Glomerular endothelial cell (primary cell): ENCODE measurements around the gene ARHGDIA. TPM values are rescaled to one million over a fixed set of nuclear protein-coding genes. Genes with fewer than 3 reads are reported as not detected.

Experiments
- DNase-seq: peaks from one replicate; pipeline ENCODE4 v3.0.0-alpha.2; 2011; ENCODE audit warnings: low read depth, low spot score; ENCODE audit errors: extremely low read depth
- total RNA-seq: library from RNA; depleted of rRNA; stranded (reverse); fragments of >200 nt; gene quantifications from 2 replicates; pipeline ENCODE4 v1.2.3, GENCODE V29; 2015

Gene ARHGDIA
- total RNA-seq, 1 donor from 2014 or later: 442 TPM

DNA sequence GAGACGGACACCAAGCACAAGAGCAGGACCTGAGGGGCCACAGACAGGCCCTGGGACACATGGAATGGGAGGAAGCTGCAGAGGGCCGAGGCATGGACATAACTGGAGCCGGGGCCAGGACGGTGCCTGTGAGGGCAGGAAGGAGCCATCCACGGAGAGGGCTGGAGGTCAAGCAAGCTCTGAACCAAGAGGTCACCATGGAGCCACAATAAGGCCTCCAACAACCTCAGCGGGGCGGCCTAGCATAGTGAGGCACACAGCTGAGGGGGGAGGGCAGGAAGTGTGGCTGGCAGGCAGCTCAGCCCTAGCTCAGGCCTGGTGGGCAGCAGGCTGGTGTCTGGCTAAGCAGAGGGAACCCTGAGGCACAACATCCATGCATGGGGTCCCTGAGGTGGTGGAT lies 42.5 kb downstream of the ARHGDIA start:
- DNase-seq: no peak

GRCh38 chr17:81825841-81826466 lies 45.2 kb downstream of the ARHGDIA start:
- no peak for DNase-seq

- DNase-seq: no peak
Observed at GRCh38 chr17:81824595-81824994, 46.5 kb downstream of the ARHGDIA start.

DNA sequence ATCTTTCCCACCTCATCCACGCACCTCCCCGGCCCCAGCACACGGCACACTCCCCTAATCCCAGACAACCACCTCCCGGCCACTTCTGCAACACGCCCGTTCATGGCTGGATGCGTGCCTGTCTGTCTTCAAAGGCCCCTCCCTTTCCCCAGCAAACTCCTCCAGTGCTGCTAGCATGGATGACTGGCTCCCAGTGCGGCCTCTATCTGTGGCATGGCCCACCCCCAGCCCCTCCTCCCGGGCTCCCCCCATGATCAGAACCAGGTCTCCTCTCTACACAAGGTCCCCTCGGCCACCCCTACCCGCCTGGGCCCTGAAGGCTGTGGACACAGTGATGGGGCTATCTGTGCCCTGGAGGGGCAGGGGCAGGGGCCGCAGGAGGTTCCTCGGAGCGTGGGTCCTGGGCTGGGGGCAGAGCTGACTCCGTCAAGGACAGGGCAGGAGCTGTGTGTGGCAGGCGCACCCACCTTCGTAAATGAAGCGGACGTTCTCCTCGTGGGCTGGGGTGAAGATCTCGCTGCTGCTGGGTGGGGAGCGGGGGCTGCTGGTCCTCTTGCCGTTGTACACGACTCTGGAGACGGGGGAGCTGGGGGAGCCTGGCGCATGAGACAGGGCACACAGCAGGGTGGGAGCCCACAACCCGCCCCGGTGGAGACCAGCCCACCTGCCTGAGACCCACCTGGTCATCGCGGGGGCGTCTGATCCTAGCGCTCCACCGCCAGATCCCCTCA lies 47.2 kb downstream of the ARHGDIA start:
- DNase-seq: no peak

DNA sequence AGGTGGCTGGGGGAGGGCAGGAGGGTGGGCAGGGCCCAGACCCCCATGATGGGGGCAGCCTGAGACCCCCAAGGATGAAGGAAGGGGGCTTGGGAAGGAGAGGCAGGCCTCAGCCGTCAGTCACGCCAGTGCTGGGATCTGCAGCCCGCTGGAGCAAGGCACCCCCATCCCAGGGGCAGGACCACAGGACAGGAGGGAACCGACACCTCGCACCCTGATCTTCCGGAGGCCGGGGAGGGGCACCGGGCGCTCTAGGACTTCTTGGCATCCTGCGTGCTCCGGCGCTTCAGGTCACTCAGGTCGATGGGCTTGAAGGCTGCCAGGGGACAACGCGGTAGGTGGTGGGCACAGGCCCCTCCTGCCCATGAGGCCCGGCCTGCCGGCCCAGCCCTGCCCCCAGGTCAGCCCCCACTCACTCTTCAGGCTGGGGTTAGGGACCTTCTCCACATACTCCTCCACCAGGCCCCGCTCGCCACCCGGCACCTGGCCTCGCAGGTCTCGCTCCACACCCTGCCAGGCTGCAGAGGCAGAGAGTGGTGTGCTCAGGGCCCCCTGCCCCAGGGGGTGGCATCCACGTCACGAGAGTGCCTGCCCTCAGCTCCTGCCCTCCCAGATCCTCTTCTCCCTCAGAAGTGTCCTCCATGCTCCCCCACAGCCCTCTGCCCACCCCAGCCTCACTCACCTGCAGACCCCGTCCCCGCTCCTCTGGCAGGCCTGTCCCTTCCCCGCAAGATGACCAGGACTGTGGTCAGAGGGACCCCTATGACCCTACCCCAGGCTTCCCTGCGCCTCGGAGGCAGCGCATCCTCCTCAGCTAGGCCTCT lies 47.9 kb downstream of the ARHGDIA start:
- no peak for DNase-seq

- no peak for DNase-seq
Observed at GRCh38 chr17:81822312-81822637, 48.9 kb downstream of the ARHGDIA start.

DNA sequence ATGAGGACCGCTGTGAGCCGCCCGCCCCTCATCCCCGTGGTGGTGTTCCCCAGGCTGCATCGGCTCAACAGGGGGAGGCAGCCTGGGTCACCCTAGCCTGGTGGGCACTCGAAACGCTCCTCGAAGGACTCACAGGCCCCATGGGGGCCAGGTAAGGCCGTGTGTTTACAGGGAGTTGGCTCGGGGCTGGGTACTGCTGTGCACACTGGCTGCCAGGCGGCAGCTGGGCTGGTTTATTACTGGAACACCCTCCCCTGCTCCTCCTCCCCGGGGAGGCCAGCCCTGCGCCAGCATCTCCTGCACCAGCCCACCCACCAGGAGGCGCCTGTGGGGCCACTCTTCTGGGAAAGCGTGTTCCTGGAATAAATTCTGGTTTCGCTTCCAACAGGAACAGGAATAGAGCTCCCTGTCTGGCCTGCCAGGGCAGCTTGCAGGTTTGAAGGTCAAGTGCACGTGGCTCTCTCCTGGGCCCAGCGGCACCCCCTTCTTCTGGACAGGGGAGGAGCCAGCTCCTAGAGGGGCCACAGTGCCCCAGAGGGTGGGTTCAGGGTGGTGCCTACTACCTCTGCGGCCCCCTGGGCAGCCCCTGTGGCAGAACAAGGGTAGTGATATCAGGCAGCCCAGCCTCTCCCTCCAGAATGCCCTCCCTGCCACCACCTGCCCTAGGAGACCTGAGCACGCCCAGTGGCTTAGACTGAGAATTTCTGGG lies 49.4 kb downstream of the ARHGDIA start:
- no peak for DNase-seq

- DNase-seq: no peak
Observed at GRCh38 chr17:81821147-81821546, 50.0 kb downstream of the ARHGDIA start.

DNA sequence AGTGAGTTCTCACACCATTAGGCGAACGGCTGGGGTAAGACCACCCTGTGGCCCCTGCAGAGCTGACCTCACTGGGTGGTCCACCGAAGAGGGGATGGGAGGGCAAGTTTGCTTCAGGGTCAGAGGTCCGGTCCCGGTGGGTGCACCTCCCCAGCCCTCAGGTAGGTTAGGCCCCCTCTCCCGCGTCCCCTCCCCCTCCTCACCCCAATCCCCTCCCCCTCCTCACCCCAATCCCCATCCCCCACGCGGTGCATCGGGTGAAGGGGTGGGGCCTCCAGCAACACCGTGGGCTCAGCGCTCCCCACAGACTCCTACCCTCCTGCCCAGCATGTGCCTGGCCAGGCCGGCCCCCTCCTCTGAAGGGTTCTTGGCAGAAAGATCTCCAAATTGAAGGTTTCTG lies 51.4 kb downstream of the ARHGDIA start:
- DNase-seq: no peak

- DNase-seq: no peak
Observed at GRCh38 chr17:81817758-81818147, 53.4 kb downstream of the ARHGDIA start.

Other genes starting within 250 kb of the ARHGDIA start
- gene NPLOC4, start 234.2 kb downstream of the ARHGDIA start, total RNA-seq: 80.5 and 111 TPM in 2 replicates
- gene TSPAN10, start 234.1 kb downstream of the ARHGDIA start, total RNA-seq: 0.18 and 0.44 TPM in 2 replicates
- gene PDE6G, start 214.8 kb downstream of the ARHGDIA start, total RNA-seq: 2.7 and 3.2 TPM in 2 replicates
- gene OXLD1, start 204.7 kb downstream of the ARHGDIA start, total RNA-seq: 16.5 and 35.1 TPM in 2 replicates
- gene CCDC137, start 204.6 kb downstream of the ARHGDIA start, total RNA-seq: 19.0 and 22.8 TPM in 2 replicates
- gene ARL16, start 187.5 kb downstream of the ARHGDIA start, total RNA-seq: 25.6 and 38.8 TPM in 2 replicates
- gene HGS, start 187.3 kb downstream of the ARHGDIA start, total RNA-seq: 136 and 145 TPM in 2 replicates
- 75.4 and 84.5 TPM in 2 replicates for gene MRPL12, start 168.0 kb downstream of the ARHGDIA start, total RNA-seq
- 13.2 and 19.0 TPM in 2 replicates for gene SLC25A10, start 159.1 kb downstream of the ARHGDIA start, total RNA-seq
- gene GCGR, start 67.2 kb downstream of the ARHGDIA start, total RNA-seq: not detected in 2 replicates
- gene MCRIP1, start 38.0 kb downstream of the ARHGDIA start, total RNA-seq: 134 and 148 TPM in 2 replicates
- gene PPP1R27, start 36.3 kb downstream of the ARHGDIA start, total RNA-seq: not detected in 2 replicates
- 3,025 and 3,034 TPM in 2 replicates for gene P4HB, start 10.8 kb downstream of the ARHGDIA start, total RNA-seq
- gene ALYREF, start 20.2 kb upstream of the ARHGDIA start, total RNA-seq: 151 and 152 TPM in 2 replicates
- gene ANAPC11, start 20.4 kb upstream of the ARHGDIA start, total RNA-seq: 180 and 216 TPM in 2 replicates
- 0.68 and 1.9 TPM in 2 replicates for gene NPB, start 30.9 kb upstream of the ARHGDIA start, total RNA-seq
- 36.6 and 62.9 TPM in 2 replicates for gene PCYT2, start 40.1 kb upstream of the ARHGDIA start, total RNA-seq
- gene SIRT7, start 46.8 kb upstream of the ARHGDIA start, total RNA-seq: 22.7 and 33.2 TPM in 2 replicates
- gene MAFG, start 56.4 kb upstream of the ARHGDIA start, total RNA-seq: 20.4 and 34.4 TPM in 2 replicates
- gene PYCR1, start 66.0 kb upstream of the ARHGDIA start, total RNA-seq: 67.3 and 97.0 TPM in 2 replicates
- gene MYADML2, start 75.9 kb upstream of the ARHGDIA start, total RNA-seq: not detected in 2 replicates
- 0.78 TPM in 1 of 2 replicates, not detected in the other for gene NOTUM, start 89.8 kb upstream of the ARHGDIA start, total RNA-seq
- 21.8 and 25.1 TPM in 2 replicates for gene ASPSCR1, start 106.3 kb upstream of the ARHGDIA start, total RNA-seq
- 51.6 and 74.3 TPM in 2 replicates for gene CENPX, start 151.5 kb upstream of the ARHGDIA start, total RNA-seq
- gene LRRC45, start 152.0 kb upstream of the ARHGDIA start, total RNA-seq: 12.8 and 24.9 TPM in 2 replicates
- 42.1 and 67.9 TPM in 2 replicates for gene RAC3, start 160.3 kb upstream of the ARHGDIA start, total RNA-seq
- gene DCXR, start 166.4 kb upstream of the ARHGDIA start, total RNA-seq: 61.0 and 67.6 TPM in 2 replicates
- 45.0 and 49.1 TPM in 2 replicates for gene RFNG, start 180.5 kb upstream of the ARHGDIA start, total RNA-seq
- 122 and 139 TPM in 2 replicates for gene GPS1, start 180.6 kb upstream of the ARHGDIA start, total RNA-seq
- gene DUS1L, start 194.5 kb upstream of the ARHGDIA start, total RNA-seq: 55.7 and 75.2 TPM in 2 replicates
- 165 and 201 TPM in 2 replicates for gene FASN, start 226.9 kb upstream of the ARHGDIA start, total RNA-seq